ENCODE data around the gene ULK3.

The ULK3 gene

DNA sequence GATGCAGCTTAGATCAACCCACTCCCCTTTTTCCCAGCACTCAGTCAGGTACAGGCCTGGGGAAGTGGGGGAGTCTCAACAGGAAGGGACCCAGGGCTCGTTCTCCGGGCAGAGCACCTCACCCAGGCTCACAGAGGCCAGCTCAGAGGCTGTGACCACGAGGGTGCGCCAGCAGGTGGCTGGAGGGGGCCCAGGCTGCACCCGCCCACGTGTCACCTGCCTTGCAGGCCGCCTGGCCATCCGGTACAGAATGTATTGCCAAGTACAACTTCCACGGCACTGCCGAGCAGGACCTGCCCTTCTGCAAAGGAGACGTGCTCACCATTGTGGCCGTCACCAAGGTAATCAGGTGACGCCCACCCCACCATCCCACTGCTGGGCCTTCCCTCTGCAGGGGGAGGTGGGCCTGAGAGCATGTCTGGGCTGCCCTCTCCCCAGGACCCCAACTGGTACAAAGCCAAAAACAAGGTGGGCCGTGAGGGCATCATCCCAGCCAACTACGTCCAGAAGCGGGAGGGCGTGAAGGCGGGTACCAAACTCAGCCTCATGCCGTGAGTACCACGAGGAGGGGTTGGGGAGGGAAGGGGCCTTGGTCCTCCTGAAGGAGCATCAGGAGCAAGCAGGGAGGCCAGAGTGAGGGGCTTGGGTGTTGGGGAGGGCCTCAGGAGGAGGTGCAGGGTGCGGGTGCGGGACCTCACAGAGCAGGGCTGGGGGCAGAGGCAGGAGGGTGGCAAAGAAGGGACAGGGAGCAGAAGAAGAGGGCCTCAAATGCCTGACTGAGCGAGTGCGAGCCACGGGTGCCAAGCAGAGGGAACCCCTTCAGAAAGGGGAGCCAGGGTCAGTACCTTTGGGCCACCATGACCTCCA is 44.3 kb downstream of the ULK3 start:
- TF ChIP-seq, protein P1, sequence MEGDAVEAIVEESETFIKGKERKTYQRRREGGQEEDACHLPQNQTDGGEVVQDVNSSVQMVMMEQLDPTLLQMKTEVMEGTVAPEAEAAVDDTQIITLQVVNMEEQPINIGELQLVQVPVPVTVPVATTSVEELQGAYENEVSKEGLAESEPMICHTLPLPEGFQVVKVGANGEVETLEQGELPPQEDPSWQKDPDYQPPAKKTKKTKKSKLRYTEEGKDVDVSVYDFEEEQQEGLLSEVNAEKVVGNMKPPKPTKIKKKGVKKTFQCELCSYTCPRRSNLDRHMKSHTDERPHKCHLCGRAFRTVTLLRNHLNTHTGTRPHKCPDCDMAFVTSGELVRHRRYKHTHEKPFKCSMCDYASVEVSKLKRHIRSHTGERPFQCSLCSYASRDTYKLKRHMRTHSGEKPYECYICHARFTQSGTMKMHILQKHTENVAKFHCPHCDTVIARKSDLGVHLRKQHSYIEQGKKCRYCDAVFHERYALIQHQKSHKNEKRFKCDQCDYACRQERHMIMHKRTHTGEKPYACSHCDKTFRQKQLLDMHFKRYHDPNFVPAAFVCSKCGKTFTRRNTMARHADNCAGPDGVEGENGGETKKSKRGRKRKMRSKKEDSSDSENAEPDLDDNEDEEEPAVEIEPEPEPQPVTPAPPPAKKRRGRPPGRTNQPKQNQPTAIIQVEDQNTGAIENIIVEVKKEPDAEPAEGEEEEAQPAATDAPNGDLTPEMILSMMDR (IDR thresholded peaks at IDR 0.05; ENCODE audit: low read depth, low read length): no peak
- DNase-seq (ENCODE audit: extremely low read depth, low read depth): no peak

DNA sequence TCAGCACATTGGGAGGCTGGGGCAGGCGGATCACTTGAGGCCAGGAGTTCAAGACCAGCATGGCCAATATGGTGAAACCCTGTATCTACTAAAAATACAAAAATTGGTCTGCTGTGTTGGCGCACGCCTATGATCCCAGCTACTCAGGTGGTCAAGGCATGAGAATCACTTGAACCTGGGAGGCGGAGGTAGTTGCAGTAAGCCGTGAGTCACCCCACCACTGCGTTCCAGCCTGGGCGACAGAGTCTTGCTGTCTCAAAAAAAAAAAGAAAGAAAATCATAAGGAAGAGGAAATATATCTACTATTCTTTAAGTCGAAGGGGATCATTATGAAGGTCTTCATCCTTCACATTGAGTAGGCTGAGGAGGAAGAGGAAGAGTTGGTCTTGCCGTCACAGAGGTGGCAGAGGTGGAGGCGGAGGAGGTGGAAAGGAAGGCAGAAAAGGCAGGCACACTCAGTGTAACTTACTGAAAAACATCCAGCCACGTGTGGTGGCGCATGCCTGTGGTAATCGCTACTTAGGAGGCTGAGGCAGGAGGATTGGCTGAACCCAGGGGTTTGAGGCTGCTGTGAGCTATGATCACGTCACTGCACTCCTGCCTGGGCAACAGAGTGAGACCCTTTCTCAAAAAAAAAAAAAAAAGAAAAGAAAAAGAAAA is 46.9 kb downstream of the ULK3 start:
- DNase-seq (ENCODE audit: extremely low read depth, low read depth): no peak
- TF ChIP-seq, protein P1 (IDR thresholded peaks at IDR 0.05; ENCODE audit: low read depth, low read length): no peak

DNA sequence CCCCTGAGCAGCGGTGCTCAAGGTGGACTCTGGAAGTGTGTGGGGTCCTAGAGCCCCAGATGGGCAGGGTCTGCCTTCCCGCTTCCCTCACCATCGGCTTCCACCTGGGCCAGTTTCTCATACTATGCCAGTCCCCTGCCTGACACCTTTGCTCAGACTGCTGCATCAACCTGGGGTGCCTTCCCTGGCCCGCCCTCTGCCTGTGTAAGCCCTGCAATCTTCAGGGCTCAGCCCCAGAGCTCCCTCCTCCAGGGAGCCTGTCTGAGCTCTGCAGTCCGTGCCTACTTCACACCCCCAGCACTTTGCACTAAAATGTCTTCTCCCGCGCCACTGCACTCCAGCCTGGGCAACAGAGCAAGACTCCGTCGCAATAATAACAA is 48.0 kb downstream of the ULK3 start:
- TF ChIP-seq, protein P1 (IDR thresholded peaks at IDR 0.05; ENCODE audit: low read depth, low read length): no peak

DNA sequence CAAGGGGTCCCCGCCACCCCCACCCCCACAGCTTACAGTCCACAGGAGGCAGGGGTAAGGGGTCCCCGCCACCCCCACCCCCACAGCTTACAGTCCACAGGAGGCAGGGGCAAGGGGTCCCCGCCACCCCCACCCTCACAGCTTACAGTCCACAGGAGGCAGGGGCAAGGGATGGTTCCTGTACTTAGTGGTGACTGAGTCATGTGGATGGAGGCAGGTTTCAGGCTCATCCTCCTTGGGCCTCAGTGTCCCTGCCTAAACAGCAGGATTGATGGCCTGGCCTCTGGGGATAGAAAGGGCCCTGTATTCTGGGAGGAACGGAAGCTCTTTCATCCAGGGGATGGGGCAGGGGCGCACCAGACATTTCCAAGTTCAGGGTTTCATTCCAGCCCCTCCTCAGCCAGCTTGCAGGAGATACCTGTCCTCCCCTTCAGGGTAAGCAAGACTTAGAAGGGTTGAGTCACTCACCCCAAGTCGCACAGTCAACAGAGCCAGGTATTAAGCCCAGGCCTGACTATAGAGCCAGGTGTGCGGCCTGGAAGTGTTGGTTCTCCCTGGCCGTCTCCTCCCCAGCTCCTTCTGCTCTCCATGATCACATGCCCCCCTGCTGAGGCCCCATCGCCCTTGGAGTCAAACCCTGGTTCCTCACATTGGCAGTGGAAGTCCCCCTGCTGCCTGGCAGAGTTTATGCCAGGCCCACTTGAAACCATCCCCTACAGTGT is 48.5 kb downstream of the ULK3 start:
- no peak for DNase-seq (ENCODE audit: extremely low read depth, low read depth)
- TF ChIP-seq, protein P1 (IDR thresholded peaks at IDR 0.05; ENCODE audit: low read depth, low read length): no peak

More for the DNA sequence above, 48.0 kb downstream of the ULK3 start:
- DNase-seq (ENCODE audit: extremely low read depth, low read depth): no peak

DNA sequence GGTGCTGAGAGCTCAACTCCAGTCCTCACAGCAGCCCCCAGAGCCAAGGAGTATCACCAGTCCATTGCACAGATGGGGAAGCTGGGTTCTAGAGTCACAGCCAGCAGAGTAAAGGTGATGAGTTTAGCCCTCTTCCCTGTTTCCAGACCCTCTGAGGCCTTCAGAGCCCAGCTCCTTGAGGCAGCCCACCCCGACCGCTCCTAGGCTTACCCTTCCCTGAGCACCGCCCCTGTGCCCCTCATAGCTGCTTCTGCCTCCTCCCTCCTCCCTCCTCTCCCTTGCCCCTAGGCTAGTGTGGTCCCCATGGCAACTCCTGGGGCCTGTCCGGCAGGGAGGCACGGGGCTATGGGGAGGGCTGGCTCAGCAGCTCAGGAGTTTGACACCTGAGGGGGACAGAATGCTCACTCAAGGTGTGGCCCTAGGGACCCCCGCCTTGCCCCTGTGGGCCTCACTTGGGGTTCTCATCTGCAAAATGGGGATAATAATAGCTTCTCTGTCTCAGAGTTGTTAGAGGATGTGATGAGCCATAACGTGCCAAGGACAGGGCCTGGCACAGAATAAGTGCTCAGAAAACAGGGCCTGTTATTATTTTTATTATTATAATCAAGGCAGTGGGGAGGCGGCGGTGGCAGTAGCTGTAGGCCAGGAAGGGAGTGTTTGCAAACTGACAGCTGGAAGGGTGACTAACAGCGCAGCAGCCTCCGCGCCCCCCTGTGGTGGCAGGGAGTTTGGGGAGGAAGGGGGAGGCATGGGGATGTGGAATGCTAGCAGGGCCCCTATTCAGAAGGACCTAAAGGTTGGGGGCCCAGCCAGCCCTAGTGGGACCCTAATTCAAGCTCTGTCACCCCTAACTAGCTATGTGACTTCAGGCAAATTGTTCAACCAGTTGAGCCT is 49.6 kb downstream of the ULK3 start:
- TF ChIP-seq, protein P1 (IDR thresholded peaks at IDR 0.05; ENCODE audit: low read depth, low read length): no peak
- no peak for DNase-seq (ENCODE audit: extremely low read depth, low read depth)

DNA sequence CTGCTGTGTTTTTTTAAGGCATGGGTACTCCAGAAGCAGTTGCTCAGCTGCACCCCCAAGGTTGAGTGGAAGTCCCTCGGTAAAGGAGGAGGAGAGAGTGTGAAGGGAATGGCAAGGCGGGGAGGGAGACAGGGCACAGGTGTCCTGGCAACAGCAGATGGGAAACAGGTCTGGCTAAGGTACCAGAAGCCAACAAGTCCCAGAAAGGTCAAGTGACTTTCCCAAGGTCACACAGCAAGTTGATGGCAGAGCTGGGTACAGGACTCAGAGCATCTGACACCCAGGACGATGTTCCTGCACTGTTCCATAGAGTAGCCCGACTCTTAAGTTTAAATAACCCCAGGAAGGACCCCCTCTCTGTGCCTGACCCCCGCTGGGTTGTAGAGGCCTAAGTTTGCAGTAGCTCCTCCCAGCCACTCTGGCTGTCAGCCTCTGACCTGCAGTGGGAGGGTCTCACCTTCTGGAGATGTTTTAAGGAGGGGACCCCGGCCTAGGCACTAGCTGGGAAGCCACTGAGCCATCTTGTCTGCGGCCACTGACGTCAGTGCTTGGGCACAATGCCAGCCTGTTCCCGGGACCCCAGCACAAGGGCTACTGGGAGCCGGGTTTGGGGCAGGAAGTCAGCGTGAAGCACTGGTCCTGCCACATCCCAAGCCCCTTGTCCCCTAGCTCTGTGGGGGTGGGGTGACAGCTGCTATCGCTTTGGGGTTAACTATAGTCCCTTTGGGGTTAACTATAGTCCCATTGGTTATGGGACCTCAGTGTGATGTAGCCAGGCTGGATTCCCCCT is 50.5 kb downstream of the ULK3 start:
- TF ChIP-seq, protein P1 (IDR thresholded peaks at IDR 0.05; ENCODE audit: low read depth, low read length): no peak
- no peak for DNase-seq (ENCODE audit: extremely low read depth, low read depth)
